Thoracic aorta (tissue), 2 donors: Measurements from ENCODE around the gene PACSIN2. TPM values are rescaled to one million over a fixed set of nuclear protein-coding genes. Genes with fewer than 3 reads are reported as not detected.

ENCODE experiments used
- ATAC-seq: fragments of 150-250 bp; one replicate; pipeline ENCODE4 v1.8.0; 2017; ENCODE audit warnings: low read depth; ENCODE audit not compliant: insufficient number of reproducible peaks, low FRiP score
- DNase-seq: peaks from one replicate; pipeline ENCODE4 v3.0.0-alpha.2; 2020; ENCODE audit warnings: low spot score
- H3K27ac ChIP-seq, 2 donors: fragments of 200-600 bp; sonication (generic); 1 replicate in 1 of 2; 2 replicates in 1 of 2; pipeline ENCODE4 v1.5.1; 2016; ENCODE audit warnings: mild to moderate bottlenecking in 2 of 2, moderate library complexity in 2 of 2
- H3K27me3 ChIP-seq: fragments of 200-600 bp; sonication (generic); replicated peaks from 2 replicates; pipeline ENCODE4 v1.6.0; 2016; ENCODE audit warnings: mild to moderate bottlenecking; ENCODE audit not compliant: insufficient read depth
- H3K36me3 ChIP-seq: fragments of 200-600 bp; sonication (generic); one replicate; pipeline ENCODE4 v1.5.1; 2016
- H3K4me1 ChIP-seq, 2 donors: fragments of 200-600 bp; sonication (generic); 1 replicate in 1 of 2; 2 replicates in 1 of 2; pipeline versions ENCODE4 v1.5.1 to v1.6.0; 2016; ENCODE audit warnings: low read depth in 2 of 2, mild to moderate bottlenecking in 1 of 2; ENCODE audit not compliant: control insufficient read depth in 1 of 2
- H3K4me3 ChIP-seq: fragments of 200-600 bp; sonication (generic); 2 replicates; pipeline ENCODE4 v1.5.1; 2016; ENCODE audit warnings: mild to moderate bottlenecking
- H3K9me3 ChIP-seq: fragments of 200-600 bp; sonication (generic); 2 replicates; pipeline ENCODE4 v1.5.1; 2016
- CTCF ChIP-seq: fragments of 200-600 bp; sonication (generic); IDR thresholded peaks from one replicate; pipeline ENCODE4 v1.5.1; 2019; ENCODE audit warnings: antibody characterized with exemption
- total RNA-seq, 2 donors: library from RNA; depleted of rRNA; stranded (reverse); fragments of >200 nt; gene quantifications; one replicate each; pipeline versions ENCODE4 v1.1.0 to v1.2.3, GENCODE V29; 2016

PACSIN2 gene
- total RNA-seq, 2 donors from 2014 or later = 135 to 155 TPM

GRCh38 chr22:42880815-42881214 lies 134.1 kb downstream of the PACSIN2 start:
- Histone ChIP-seq H3K4me1 (peaks cover 0 to 5% of the 10 kb centered on the region in 2 donors), H3K27me3 (no peaks in the 10 kb centered on the region), H3K4me3 (no peak overlapping the region), H3K27ac (no peak overlapping the region), H3K9me3 (no peaks in the 10 kb centered on the region), H3K36me3 (peaks cover 93% of the 10 kb centered on the region)
- no peak for TF ChIP-seq CTCF
- DNase-seq (no peak), ATAC-seq (no peak)

- Histone ChIP-seq H3K36me3 (peaks cover 88% of the 10 kb centered on the region), H3K27ac (no peak overlapping the region), H3K27me3 (no peaks in the 10 kb centered on the region), H3K4me3 (no peak overlapping the region), H3K4me1 (no peaks in the 10 kb centered on the region), H3K9me3 (no peaks in the 10 kb centered on the region)
- TF ChIP-seq CTCF = no peak
- no peak for DNase-seq
- ATAC-seq = no peak
These were observed 135.5 kb downstream of the PACSIN2 start for GRCh38 chr22:42879371-42880021.

GRCh38 chr22:42878561-42879305 lies 136.2 kb downstream of the PACSIN2 start:
- no peaks in the 10 kb centered on the region for H3K9me3 ChIP-seq
- H3K4me1 ChIP-seq = no peaks in the 10 kb centered on the region
- H3K27ac ChIP-seq = no peak overlapping the region
- no peaks in the 10 kb centered on the region for H3K27me3 ChIP-seq
- H3K4me3 ChIP-seq = no peak overlapping the region
- ATAC-seq = no peak
- peaks cover 83% of the 10 kb centered on the region for H3K36me3 ChIP-seq
- no peak for DNase-seq
- TF ChIP-seq CTCF = no peak

GRCh38 chr22:42877597-42878340 lies 137.2 kb downstream of the PACSIN2 start:
- no peak overlapping the region for H3K27ac ChIP-seq
- H3K36me3 ChIP-seq = peaks cover 74% of the 10 kb centered on the region
- no peak for ATAC-seq

More at GRCh38 chr22:42877597-42878340, 137.2 kb downstream of the PACSIN2 start:
- no peaks in the 10 kb centered on the region for H3K9me3 ChIP-seq
- H3K4me1 ChIP-seq = no peaks in the 10 kb centered on the region
- H3K27me3 ChIP-seq = no peaks in the 10 kb centered on the region
- H3K4me3 ChIP-seq = no peak overlapping the region
- no peak for TF ChIP-seq CTCF
- no peak for DNase-seq
